HG03565 (cell line): ENCODE results near the gene KRTAP19-8.

ENCODE experiments used
- ATAC-seq: cut with Tn5 transposase; IDR thresholded peaks from one replicate; pipeline ENCODE4 v1.9.1; 2021; ENCODE audit warnings: mild to moderate bottlenecking, moderate library complexity; ENCODE audit not compliant: unreplicated experiment

The KRTAP19-8 gene

DNA sequence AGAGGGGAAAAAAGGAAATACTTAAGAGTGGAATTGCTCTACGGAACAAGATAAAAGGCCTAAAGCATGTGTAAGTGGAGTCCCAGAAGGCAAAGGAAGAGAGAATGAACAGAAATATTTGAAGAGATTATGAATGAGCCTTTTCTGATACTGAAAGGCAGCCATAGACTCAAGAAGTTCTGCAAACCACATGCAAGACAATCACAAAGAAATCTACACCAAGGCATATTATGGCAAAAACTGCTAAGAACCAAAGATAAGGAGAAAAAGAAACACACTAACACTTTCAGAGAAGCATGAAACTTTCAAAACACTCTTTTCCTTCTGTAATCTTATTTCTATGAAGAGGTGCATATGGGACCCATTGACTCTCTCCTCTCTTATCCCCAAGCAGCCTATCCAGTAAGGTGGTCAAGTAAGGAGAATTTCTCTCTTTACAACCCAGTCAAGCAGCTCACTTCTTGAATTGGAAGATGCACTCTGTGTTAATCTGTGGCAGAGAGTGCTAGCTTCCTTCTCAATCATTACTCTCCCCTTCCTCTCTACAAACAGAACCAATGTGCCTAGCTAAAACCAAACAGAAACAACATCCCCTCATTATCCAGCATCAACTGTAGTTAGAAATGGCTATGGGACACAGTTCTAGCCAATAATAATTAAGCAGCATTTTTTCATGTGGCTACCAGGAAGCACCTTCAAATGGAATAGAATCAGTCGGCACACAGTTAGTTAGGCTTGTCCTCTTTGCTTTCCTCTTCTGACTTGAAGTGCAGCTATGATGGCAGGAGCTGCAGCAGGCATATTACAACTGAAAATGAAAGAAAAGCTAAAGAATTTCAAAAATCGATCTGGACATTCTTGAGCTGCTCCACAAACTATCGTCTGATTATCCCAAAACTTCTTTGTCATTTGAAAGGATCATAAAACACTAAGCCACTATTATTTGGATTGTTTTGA is 25.9 kb downstream of the KRTAP19-8 start:
- ATAC-seq, result peak; percentile 45

DNA sequence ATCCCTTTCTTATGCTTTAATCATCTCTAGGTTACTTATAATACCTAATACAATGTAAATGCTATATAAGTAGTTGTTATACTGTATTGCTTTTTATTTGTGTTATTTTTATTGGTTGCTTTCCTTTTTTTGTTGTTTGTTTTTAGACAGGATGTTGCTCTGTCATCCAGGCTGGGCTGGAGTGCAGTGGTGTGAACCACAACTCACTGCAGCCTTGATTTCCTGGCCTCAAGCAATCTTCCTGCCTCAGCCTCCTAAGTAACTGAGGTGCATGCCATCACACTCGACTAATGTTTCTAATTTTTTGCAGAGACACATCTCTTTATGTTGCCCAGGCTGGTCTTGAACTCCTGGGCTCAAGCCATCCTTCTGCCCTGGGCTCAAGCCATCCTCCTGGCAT is 26.9 kb downstream of the KRTAP19-8 start:
- ATAC-seq, result no peak

DNA sequence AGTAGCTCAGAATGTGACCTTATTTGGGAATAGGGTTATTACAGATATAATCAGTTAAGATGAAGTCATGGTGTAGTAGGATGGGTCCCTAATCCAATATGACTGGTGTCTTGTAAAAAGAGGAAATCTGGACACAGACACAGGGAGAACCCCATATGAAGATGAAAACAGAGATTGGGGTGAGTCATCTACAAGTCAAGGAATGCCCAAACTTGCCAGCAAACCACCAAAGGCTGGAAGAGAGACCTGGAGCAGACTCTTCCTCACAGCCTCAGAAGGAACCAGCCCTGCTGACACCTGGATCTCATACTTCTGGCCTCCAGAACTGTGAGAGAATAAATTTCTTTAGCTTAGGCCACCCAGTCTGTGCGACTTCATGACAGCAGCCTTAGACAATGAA is 29.9 kb downstream of the KRTAP19-8 start:
- ATAC-seq, result no peak

DNA sequence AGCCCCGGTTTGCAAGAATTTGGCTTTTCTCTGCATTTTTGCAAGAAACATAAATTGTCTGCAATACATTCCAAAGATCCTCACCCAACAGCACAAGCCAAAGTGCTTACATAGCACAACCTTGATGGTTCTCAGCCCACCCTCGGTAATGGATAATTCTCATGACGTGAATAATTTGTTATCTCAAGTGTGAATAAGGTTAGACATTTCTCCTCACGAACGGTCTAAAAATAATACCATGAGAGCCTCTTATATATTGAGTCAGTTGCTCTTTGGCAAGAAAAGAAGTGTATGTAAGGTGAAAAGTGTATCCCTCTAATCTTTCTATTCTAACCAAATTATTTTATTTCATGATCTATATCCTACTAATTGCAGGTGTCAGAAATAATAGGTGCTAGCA is 33.3 kb downstream of the KRTAP19-8 start:
- no peak for ATAC-seq

DNA sequence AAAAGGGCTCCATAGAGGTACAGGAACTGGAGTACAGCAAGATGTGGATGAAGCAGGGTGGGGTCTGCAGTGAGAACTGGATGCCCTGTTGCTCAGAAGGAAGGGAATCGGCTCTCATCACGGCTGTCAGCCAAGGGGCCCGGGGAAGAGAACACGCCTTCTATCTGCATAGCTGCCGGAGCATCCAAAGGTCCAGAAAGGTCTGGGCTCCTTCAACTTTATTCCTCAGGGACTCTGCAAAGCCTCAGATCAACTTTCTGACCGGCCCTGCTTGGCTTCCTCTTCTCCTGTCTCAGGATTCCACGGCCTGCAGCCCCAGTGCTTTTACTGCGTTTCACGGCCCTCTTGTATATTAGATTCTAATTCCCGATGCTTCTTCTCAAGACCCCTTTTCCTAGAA is 34.8 kb downstream of the KRTAP19-8 start:
- ATAC-seq, result no peak

DNA sequence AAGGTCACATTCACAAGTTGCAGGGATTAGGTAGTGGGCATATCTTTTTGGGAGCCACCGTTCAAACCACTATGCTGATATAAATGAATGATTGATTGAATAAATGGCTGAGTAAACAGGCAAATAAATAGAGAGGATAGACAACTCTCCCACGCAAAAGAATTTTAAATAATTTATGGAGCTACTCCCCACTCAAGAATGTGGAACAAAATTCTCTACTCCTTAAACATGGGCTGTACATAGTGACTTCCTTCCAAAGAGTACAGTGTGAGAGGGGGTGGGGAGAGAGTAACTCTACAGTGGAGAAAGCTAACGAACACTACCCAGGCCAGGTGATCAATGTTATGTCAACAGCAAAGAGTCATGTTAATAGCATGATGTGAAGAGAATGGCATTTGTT is 40.7 kb downstream of the KRTAP19-8 start:
- ATAC-seq, result no peak

DNA sequence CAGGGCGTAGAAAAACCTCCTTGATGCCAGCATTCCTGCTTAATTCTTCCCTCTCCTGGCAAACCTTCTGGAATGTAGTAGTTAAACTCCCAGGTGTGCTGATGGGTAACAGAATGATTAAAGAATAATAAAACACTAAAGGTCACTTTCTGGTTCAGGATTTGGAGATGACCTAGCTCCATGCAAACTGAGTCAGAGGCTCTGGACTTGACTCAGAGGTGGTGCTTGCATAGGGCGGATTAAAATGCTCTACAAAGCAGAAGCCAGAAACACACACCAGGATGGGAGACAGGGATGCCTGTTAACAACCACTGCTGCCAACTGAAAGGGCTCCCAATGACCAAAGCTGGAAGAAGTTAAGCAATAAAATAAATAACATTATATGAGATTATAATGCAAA is 41.5 kb downstream of the KRTAP19-8 start:
- no peak for ATAC-seq

DNA sequence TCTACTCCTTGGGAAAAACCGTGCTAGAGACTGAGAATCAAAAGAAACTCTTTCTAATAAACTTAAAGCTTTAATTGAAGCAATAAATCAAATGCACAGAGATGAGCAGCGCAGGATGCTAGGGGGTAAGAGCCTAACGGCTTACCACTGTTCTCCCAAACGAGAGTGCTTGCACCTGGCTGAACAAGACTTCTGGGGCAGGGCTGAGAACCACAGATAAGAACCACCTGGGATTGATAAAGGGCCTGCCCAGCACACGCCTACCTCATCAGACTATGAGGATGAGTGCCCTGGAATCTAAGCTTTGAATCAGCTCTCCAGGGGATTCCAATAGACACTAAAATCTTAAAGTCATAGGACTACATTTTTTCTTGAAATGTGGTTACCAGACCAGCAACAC is 43.3 kb downstream of the KRTAP19-8 start:
- ATAC-seq, result no peak

DNA sequence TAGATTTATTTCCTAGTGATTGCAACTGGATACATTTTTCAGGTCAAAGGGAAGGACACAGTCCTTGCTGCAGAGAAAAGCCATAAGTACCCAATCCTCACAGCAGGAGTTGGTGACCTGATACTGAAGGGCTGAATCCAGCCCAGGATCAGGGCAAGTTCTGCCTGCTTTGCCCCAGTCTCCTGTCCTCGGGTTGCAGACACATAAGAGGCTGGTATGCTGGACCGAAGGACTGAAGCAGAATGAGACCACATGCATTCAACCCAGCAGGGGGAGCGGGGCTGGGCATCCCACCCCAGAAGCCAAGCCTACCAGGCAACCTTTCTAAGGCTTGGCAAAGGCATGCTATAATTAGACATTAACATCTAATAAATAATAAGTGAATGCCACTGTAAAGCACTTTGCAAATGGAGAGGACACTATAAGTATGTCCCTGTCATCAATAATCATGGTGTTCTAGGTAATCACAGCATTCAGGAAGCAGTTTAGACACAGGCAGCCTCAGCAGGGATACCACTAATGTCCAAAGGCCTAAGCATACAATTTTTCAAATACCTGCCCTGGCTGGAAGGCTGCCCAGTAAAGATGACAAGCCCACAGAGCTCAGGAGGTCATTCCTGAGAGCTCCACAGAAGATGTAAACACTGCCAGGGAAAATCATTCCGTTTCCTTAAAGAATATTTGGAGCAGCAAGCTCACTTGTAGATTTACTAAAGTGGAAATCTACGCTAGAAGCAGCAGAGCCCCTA is 47.6 kb downstream of the KRTAP19-8 start:
- ATAC-seq, result no peak

DNA sequence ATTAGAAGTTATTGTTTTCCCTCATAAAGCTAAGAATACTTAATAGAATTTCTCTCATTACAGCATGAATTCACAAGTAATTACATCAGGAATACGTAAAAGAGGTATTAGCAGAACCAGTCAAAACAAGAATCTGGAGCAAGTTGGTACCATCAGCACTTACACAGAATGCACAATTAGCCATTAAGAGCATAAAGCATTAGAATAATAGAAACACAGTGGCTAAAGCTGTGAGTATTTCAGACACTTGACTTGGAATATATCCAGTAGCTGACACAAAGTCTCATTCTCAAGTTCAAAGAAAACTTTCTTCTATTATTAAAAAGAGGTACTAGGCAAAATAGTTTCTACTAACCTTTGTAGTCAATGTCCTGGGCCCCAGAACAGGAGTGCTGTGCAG is 49.6 kb downstream of the KRTAP19-8 start:
- no peak for ATAC-seq
